Measurements from ENCODE around the gene TFF3.
A peak's percentile ranks its signal among the peaks of the same experiment; 100 is the strongest.

TFF3 gene

DNA sequence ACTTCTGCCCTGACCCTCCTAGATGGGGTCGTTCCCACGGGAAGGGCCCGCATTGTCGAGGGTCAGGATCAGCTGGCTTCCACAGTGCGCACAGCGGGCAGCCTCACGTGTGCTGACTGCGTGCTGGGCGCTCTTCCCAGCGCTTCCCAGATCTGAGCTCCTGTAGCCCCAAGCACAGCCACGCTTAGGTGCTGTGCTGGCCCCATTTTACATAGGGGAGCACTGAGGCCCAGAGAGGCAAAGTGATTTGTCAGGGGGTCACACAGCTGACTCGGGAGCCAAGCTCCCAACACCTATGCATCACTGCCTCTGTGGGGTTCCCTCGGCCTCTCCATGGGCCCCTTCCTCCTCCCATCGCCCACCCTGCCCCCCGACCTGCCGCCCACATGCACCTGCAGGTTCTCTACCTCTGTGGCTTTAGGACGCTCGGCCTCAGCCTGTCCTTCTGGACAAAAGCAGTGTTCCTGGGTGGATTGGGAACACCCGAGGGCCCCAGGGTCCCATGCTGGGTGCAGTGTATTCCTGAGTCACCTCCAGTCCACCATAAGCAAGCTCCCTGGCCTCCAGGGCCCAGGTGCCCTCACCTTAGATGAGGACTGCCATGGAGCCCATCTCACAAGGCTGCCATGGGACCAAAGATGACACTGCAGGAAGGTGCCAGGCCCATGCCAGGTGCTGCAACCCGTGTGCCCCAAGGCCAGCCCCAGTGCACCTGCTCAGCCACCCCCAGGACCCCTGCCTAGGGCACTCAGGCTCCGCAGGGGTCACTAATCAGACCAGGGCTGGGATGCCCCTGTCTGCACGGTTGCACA is 23.3 kb downstream of the TFF3 start:
- TF ChIP-seq, protein P1, sequence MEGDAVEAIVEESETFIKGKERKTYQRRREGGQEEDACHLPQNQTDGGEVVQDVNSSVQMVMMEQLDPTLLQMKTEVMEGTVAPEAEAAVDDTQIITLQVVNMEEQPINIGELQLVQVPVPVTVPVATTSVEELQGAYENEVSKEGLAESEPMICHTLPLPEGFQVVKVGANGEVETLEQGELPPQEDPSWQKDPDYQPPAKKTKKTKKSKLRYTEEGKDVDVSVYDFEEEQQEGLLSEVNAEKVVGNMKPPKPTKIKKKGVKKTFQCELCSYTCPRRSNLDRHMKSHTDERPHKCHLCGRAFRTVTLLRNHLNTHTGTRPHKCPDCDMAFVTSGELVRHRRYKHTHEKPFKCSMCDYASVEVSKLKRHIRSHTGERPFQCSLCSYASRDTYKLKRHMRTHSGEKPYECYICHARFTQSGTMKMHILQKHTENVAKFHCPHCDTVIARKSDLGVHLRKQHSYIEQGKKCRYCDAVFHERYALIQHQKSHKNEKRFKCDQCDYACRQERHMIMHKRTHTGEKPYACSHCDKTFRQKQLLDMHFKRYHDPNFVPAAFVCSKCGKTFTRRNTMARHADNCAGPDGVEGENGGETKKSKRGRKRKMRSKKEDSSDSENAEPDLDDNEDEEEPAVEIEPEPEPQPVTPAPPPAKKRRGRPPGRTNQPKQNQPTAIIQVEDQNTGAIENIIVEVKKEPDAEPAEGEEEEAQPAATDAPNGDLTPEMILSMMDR (IDR thresholded peaks at IDR 0.05; ENCODE audit: low read depth, low read length) = no peak
- DNase-seq (ENCODE audit: low read depth, low spot score) = no peak
- in situ Hi-C loops (cut with HindIII; ENCODE audit: low sequenced_read_pairs) = no loop called here
- H3K4me3 ChIP-seq (ENCODE audit: low read depth, low read length) = no peak overlapping the region

DNA sequence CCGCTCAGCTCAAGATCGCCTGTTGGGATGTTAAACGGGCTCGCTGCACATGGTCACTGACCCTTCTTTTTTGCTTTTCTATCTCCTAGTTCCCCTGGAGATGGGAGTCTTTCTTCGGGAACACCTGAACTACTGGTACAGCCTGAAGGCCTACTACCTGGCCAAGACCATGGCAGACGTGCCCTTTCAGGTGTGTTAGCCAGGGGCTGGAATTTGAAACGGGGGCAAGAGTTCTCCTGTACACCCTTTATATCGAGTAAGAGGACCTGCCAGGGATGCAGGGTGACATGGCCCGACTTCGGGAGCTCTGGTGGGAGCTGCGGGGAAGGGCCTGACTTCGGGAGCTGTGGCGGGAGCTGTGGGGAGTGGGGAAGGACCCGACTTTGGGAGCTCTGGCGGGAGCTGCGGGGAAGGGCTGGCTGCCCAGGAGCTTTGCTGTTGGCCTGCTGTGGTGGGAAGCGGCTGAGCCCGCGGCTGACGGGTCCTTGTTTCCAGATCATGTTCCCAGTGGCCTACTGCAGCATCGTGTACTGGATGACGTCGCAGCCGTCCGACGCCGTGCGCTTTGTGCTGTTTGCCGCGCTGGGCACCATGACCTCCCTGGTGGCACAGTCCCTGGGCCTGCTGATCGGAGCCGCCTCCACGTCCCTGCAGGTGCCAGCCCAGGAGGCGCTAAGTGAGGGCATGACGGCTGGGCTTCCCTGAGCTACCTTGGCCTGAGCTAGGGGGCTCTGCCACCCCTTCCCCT is 24.0 kb downstream of the TFF3 start:
- in situ Hi-C loops (cut with HindIII; ENCODE audit: low sequenced_read_pairs) = no loop called here
- DNase-seq (ENCODE audit: low read depth, low spot score) = no peak
- no peak overlapping the region for H3K4me3 ChIP-seq (ENCODE audit: low read depth, low read length)
- TF ChIP-seq, protein P1 (IDR thresholded peaks at IDR 0.05; ENCODE audit: low read depth, low read length) = no peak

DNA sequence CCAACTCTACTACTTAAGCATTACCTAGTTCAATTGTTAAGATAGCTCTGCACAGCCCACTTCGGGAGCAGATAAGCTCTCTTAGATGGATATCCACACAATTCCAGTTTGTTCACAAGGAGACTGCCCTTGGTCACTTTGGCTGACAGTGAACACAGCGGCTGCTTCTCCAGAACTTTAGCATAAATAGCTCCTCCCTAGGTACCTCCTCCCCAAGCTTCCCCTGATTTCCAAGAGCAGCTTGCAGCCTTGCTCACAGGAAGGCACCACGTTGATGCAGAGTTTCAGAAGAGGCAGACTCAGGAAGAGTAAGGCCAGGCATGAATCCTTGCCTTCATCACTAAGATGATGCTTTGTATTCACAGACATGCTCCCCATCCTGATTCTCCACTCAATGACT is 24.7 kb downstream of the TFF3 start:
- no peak overlapping the region for H3K4me3 ChIP-seq (ENCODE audit: low read depth, low read length)
- no peak for DNase-seq (ENCODE audit: low read depth, low spot score)
- in situ Hi-C loops (cut with HindIII; ENCODE audit: low sequenced_read_pairs) = no loop called here
- TF ChIP-seq, protein P1 (IDR thresholded peaks at IDR 0.05; ENCODE audit: low read depth, low read length) = no peak

DNA sequence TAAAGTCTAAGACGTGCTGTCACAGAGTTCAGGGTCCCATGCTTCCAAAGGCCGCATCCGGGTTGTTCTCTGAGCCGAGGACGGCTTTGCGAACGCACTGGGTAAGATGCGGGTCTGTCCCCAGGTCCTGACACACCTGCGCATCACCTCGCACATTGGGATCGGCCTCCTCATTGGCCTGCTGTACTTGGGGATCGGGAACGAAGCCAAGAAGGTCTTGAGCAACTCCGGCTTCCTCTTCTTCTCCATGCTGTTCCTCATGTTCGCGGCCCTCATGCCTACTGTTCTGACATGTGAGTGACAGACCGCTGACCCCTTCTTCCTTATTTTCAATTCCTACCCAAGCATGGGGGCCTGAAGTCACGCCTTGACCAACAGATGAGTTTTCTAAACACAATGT is 25.3 kb downstream of the TFF3 start:
- TF ChIP-seq, protein P1 (IDR thresholded peaks at IDR 0.05; ENCODE audit: low read depth, low read length) = no peak
- in situ Hi-C loops (cut with HindIII; ENCODE audit: low sequenced_read_pairs) = no loop called here
- DNase-seq (ENCODE audit: low read depth, low spot score) = no peak
- no peak overlapping the region for H3K4me3 ChIP-seq (ENCODE audit: low read depth, low read length)

DNA sequence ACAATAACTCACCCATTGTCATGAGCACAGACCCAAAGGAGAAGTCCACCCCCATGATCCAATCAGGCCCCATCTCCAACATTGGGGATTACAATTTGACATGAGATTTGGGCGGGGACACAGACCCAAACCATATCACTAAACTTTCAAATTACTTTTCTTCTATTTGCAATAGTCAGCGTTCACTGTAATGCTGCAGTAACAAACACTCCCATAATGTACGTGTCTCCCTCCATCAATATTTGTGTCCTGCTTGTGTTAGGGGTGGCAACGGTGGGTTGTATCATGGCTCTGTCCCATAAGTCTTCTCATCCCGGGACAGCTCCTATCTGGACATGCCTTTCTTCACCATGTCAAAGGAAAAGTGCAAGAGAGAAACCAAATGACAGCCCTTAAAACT is 26.2 kb downstream of the TFF3 start:
- no peak for DNase-seq (ENCODE audit: low read depth, low spot score)
- TF ChIP-seq, protein P1 (IDR thresholded peaks at IDR 0.05; ENCODE audit: low read depth, low read length) = no peak
- in situ Hi-C loops (cut with HindIII; ENCODE audit: low sequenced_read_pairs) = no loop called here

DNA sequence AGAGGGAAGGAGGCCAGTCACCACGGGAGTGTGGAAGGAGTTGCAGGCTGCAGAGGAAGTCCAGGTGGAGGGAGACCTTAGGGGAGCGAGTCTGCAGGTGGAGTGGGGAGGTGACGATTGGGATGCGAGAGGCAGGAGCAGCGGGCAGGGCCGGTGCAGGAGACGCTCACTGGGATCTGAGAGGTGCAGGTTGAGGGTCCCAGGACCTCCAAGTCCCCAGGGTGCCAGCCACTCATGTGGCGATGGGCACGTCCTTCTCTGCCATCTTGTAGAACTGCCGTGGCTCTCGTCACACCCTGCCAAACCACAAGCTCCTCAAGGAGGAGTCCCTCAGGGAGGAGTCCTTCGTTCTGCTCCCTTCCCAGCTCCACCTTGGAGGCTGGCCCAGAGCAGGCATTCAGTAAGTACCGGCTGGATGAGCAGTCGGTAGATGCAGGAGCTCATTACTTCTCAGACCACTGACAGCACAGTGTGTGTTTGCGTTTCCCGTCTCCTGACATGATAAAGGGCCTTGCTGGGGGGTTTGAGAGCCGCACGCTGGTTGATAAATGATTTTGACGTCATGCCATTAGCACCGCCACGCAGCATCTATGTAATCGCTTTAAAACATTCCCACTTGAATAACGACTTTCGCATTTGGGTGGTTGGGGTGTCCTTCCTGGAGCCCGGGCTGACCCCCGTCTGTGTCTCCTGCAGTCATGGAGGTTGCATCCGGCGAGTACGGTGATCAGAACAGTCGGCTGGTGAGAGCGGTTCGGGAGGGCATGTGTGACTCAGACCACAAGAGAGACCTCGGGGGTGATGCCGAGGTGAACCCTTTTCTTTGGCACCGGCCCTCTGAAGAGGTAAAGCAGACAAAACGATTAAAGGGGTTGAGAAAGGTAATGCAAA is 27.8 kb downstream of the TFF3 start:
- in situ Hi-C loops (cut with HindIII; ENCODE audit: low sequenced_read_pairs) = no loop called here
- H3K4me3 ChIP-seq (ENCODE audit: low read depth, low read length) = no peak overlapping the region
- DNase-seq (ENCODE audit: low read depth, low spot score) = peak; percentile 7
- TF ChIP-seq, protein P1 (IDR thresholded peaks at IDR 0.05; ENCODE audit: low read depth, low read length) = no peak

More for the DNA sequence above, 26.2 kb downstream of the TFF3 start:
- no peak overlapping the region for H3K4me3 ChIP-seq (ENCODE audit: low read depth, low read length)

All from astrocyte of the spinal cord (primary cell).